Gastrocnemius medialis (tissue), 4 donors: Measurements from ENCODE around the gene TADA1. TPM values are rescaled to one million over a fixed set of nuclear protein-coding genes. Genes with fewer than 3 reads are reported as not detected.

ENCODE experiments used
- ATAC-seq, 2 donors: fragments of 150-250 bp; one replicate each; pipeline ENCODE4 v1.9.1; 2016
- DNase-seq, 2 donors: peaks; one replicate each; pipeline ENCODE4 v3.0.0-alpha.2; 2019
- H3K27ac ChIP-seq, 4 donors: fragments of 200-600 bp; sonication (generic); 1 replicate in 1 of 4; 2 replicates in 3 of 4; pipeline ENCODE4 v1.5.1; 2016 to 2018; ENCODE audit warnings: mild to moderate bottlenecking in 2 of 4, moderate library complexity in 1 of 4
- H3K27me3 ChIP-seq, 3 donors: fragments of 200-600 bp; sonication (generic) in 2 of 3; 1 replicate in 1 of 3; 2 replicates in 2 of 3; pipeline versions ENCODE4 v1.5.1 to v1.6.0; 2016 to 2019; ENCODE audit warnings: mild to moderate bottlenecking in 1 of 3, moderate library complexity in 1 of 3
- H3K36me3 ChIP-seq, 2 donors: fragments of 200-600 bp; sonication (generic) in 1 of 2; one replicate each; pipeline ENCODE4 v1.5.1; 2017 to 2018
- H3K4me1 ChIP-seq, 2 donors: fragments of 200-600 bp; sonication (generic) in 1 of 2; one replicate each; pipeline ENCODE4 v1.5.1; 2016 to 2017; ENCODE audit warnings: mild to moderate bottlenecking in 2 of 2
- H3K4me3 ChIP-seq, 4 donors: fragments of 200-600 bp; sonication (generic) in 3 of 4; 1 replicate in 1 of 4; 2 replicates in 3 of 4; pipeline ENCODE4 v1.5.1; 2016 to 2019; ENCODE audit warnings: mild to moderate bottlenecking in 2 of 4
- H3K9me3 ChIP-seq, 3 donors: fragments of 200-600 bp; sonication (generic) in 2 of 3; 1 replicate in 1 of 3; 2 replicates in 2 of 3; pipeline ENCODE4 v1.5.1; 2016 to 2019
- POLR2A ChIP-seq, 2 donors: fragments of 450-650 bp; IDR thresholded peaks; one replicate each; pipeline ENCODE4 v1.6.1; 2017; ENCODE audit warnings: antibody characterized with exemption in 2 of 2, mild to moderate bottlenecking in 2 of 2, moderate library complexity in 2 of 2
- in situ Hi-C, 4 donors: fragments of 200-750 bp; cut with MboI; loops; one replicate each; pipeline versions ENCODE4 v1.15.0 to v1.8.0; 2017; ENCODE audit warnings: low sequenced_read_pairs in 4 of 4
- intact Hi-C: fragments of 100-400 bp; cut with DNase I; formaldehyde crosslinking; loops from one replicate; pipeline ENCODE4 v1.15.1; 2023; ENCODE audit warnings: low total_unique reads
- total RNA-seq, 4 donors: library from RNA; depleted of rRNA; stranded (reverse); fragments of >200 nt; gene quantifications; one replicate each; pipeline versions ENCODE4 v1.1.0 to v1.2.3, GENCODE V29; 2016
- TF ChIP-seq, protein P1 (sequence below), 5 experiments: fragments of 450-650 bp in 3 of 5; fragments of 200-600 bp in 2 of 5; sonication (generic) in 2 of 5; IDR thresholded peaks in 4 of 5; conservative IDR thresholded peaks in 1 of 5; 1 replicate in 4 of 5; 2 replicates in 1 of 5; pipeline ENCODE4 v1.5.1; 2016 to 2019; ENCODE audit warnings: antibody characterized with exemption in 5 of 5, mild to moderate bottlenecking in 3 of 5, moderate library complexity in 3 of 5

The TADA1 gene
- total RNA-seq, 4 donors from 2014 or later = 8.7 to 11.8 (median 10.0) TPM

DNA sequence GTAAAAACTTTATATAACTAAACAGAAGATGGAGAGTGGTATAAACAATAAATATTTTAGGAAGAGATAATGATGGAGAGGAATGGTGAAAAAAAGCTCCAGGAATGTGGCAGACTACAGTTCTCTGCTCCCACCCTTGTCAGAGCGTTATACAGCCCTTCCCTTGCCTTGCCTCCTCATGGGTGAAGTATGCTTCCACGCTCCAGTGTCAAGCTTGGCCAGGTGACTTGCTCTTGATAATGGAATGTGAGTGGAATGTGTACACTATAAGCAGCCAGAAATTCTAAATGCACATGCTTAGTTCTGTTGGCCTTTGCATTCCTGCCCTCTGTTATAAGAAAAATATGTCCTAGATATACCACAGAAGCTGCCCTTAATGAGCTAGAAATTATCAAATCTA lies 61.5 kb downstream of the TADA1 start:
- ATAC-seq (no peak), DNase-seq (no peak)
- TF ChIP-seq, protein P1, sequence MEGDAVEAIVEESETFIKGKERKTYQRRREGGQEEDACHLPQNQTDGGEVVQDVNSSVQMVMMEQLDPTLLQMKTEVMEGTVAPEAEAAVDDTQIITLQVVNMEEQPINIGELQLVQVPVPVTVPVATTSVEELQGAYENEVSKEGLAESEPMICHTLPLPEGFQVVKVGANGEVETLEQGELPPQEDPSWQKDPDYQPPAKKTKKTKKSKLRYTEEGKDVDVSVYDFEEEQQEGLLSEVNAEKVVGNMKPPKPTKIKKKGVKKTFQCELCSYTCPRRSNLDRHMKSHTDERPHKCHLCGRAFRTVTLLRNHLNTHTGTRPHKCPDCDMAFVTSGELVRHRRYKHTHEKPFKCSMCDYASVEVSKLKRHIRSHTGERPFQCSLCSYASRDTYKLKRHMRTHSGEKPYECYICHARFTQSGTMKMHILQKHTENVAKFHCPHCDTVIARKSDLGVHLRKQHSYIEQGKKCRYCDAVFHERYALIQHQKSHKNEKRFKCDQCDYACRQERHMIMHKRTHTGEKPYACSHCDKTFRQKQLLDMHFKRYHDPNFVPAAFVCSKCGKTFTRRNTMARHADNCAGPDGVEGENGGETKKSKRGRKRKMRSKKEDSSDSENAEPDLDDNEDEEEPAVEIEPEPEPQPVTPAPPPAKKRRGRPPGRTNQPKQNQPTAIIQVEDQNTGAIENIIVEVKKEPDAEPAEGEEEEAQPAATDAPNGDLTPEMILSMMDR (IDR thresholded peaks at IDR 0.05 in 4 of 5, conservative IDR thresholded peaks at IDR 0.05 in 1 of 5) = no peak
- no peak for TF ChIP-seq POLR2A (IDR thresholded peaks at IDR 0.05)
- no peaks in the 10 kb centered on the region for H3K27me3 ChIP-seq
- H3K36me3 ChIP-seq = no peaks in the 10 kb centered on the region
- H3K4me3 ChIP-seq = no peak overlapping the region
- intact Hi-C loops = no loop called here
- no peaks in the 10 kb centered on the region for H3K4me1 ChIP-seq
- in situ Hi-C loops = no loop called here
- H3K27ac ChIP-seq = no peak overlapping the region
- H3K9me3 ChIP-seq = no peaks in the 10 kb centered on the region

DNA sequence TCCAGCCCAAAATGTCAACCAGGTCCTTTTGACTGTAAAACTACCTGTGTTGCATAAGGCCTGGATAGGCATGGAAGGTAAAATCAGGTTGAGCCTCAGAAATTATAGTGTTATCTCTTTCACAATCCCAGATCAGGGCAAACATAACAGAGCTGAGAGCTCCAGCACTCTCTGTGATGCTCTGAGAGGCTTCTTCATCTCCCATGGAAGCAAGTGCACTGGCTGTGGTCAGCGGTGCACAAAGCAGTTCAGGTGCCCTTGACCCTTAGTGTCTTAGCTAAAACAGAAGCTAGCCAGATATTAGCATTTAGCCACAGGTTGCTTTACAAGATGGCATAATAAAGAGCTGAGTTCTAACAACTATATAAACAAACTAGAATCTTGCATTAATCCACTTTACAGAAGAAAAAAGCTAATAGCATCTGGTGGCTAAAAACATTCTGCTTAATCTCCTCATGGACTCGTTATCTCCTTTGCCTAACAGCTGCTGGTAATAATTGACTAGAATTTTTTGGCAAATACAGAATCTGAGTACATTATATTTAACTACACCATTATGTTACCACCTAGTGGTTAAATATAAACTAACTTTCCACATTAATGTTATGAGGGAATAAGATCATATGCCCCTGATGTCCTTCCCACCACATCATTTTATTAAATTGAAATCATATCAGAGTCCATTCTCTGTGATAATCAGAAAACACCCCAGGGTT lies 62.4 kb downstream of the TADA1 start:
- intact Hi-C loops = no loop called here

DNA sequence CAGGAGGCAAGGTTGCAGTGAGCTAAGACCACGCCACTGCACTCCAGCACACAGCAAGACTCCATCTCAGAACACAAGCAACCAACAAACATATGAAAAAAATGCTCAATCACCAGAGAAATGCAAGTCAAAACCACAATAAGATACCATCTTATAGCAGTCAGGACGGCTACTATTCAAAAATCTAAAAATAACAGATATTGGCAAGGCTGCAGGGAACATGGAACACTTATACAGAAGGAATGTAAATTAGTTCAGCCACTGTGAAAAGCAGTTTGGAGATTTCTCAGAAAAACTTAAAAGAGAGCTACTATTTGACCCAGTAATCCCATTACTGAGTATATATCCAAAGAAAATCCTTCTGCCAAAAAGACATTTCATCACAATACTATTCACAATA lies 64.4 kb downstream of the TADA1 start:
- no peak for DNase-seq
- ATAC-seq = no peak
- intact Hi-C loops = no loop called here
- Histone ChIP-seq H3K27ac (no peak overlapping the region), H3K4me1 (no peaks in the 10 kb centered on the region), H3K9me3 (no peaks in the 10 kb centered on the region), H3K27me3 (no peaks in the 10 kb centered on the region), H3K36me3 (no peaks in the 10 kb centered on the region), H3K4me3 (no peak overlapping the region)
- in situ Hi-C loops = no loop called here
- TF ChIP-seq, protein P1 (IDR thresholded peaks at IDR 0.05 in 4 of 5, conservative IDR thresholded peaks at IDR 0.05 in 1 of 5) = no peak
- TF ChIP-seq POLR2A (IDR thresholded peaks at IDR 0.05) = no peak

More for the DNA sequence above, 62.4 kb downstream of the TADA1 start:
- in situ Hi-C loops = no loop called here
- no peaks in the 10 kb centered on the region for H3K27me3 ChIP-seq
- H3K36me3 ChIP-seq = no peaks in the 10 kb centered on the region
- no peak overlapping the region for H3K27ac ChIP-seq
- no peak for TF ChIP-seq POLR2A (IDR thresholded peaks at IDR 0.05)
- TF ChIP-seq, protein P1 (IDR thresholded peaks at IDR 0.05 in 4 of 5, conservative IDR thresholded peaks at IDR 0.05 in 1 of 5) = no peak
- no peak overlapping the region for H3K4me3 ChIP-seq
- DNase-seq = no peak
- ATAC-seq = no peak
- H3K9me3 ChIP-seq = no peaks in the 10 kb centered on the region
- H3K4me1 ChIP-seq = no peaks in the 10 kb centered on the region

DNA sequence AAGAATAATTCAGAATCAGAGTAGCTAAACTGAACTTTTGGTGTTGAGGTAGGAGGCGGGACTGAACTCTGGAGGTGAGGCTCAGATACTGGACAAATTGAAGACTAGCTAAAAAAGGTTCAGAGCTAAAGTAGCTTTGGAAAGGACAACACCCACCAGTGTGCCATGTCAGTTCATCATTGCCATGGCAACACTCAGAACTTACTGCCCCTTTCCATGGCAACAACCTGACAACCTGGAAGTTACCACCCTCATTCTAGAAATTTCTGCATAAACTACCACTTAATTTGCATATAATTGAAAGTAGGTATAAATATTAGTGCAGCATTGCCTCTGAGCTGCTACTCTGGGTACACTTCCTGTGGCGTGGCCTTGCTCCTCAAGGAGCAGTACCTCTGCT lies 67.1 kb downstream of the TADA1 start:
- H3K9me3 ChIP-seq = no peaks in the 10 kb centered on the region
- DNase-seq = no peak
- no peak overlapping the region for H3K27ac ChIP-seq
- TF ChIP-seq, protein P1 (IDR thresholded peaks at IDR 0.05 in 4 of 5, conservative IDR thresholded peaks at IDR 0.05 in 1 of 5) = no peak
- TF ChIP-seq POLR2A (IDR thresholded peaks at IDR 0.05) = no peak
- intact Hi-C loops = no loop called here
- in situ Hi-C loops = no loop called here
- no peaks in the 10 kb centered on the region for H3K27me3 ChIP-seq
- H3K4me3 ChIP-seq = no peak overlapping the region
- no peak for ATAC-seq
- H3K4me1 ChIP-seq = no peaks in the 10 kb centered on the region
- no peaks in the 10 kb centered on the region for H3K36me3 ChIP-seq

Other genes with a start within 250 kb of the TADA1 start
- 1 to 10 TPM; 6.6 to 9.6 (median 9.0) TPM for gene POGK, start 36.8 kb downstream of the TADA1 start, total RNA-seq
- gene ILDR2, start 99.3 kb upstream of the TADA1 start, total RNA-seq = under 1 TPM; 0.10 to 0.47 (median 0.25) TPM
- gene MAEL, start 113.0 kb upstream of the TADA1 start, total RNA-seq = not detected
- gene GPA33, start 214.1 kb upstream of the TADA1 start, total RNA-seq = 1 to 10 TPM in 1 of 4 donors, not detected in 3; 1.9 TPM
- 100 to 1,000 TPM in 1 of 4 donors, 10 to 100 TPM in 3; 63.7 to 159 (median 89.1) TPM for gene STYXL2, start 217.8 kb upstream of the TADA1 start, total RNA-seq